Posterior cingulate gyrus (tissue), 11 donors: ENCODE results near the gene GBX2.

Experiments
- DNase-seq, 10 donors: peaks; one replicate each; pipeline versions ENCODE4 v3.0.0 to v3.0.0-alpha.2; 2020 to 2021; ENCODE audit warnings: mixed read lengths in 3 of 10
- intact Hi-C: fragments of 100-400 bp; cut with DNase I; formaldehyde crosslinking; loops from one replicate; pipeline ENCODE4 v1.15.1; 2023

GBX2 gene

DNA sequence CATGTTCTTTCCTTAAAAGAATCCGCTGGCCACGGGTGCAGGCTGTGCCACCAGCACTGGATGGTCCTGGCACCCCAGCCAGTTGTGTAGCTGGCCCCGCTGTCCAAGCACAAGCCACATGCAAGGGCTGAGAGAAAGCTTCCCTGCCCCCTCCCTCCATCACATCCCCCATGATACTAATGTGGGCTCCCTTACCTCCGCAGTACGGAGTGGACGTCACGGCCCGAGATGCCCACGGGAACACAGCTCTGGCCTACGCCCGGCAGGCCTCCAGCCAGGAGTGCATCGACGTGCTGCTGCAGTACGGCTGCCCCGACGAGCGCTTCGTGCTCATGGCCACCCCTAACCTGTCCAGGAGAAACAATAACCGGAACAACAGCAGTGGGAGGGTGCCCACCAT lies 44.5 kb downstream of the GBX2 start:
- intact Hi-C loops = no loop called here
- peak in 3 of 10 donors; percentile 66 to 73 (median 66) for DNase-seq

DNA sequence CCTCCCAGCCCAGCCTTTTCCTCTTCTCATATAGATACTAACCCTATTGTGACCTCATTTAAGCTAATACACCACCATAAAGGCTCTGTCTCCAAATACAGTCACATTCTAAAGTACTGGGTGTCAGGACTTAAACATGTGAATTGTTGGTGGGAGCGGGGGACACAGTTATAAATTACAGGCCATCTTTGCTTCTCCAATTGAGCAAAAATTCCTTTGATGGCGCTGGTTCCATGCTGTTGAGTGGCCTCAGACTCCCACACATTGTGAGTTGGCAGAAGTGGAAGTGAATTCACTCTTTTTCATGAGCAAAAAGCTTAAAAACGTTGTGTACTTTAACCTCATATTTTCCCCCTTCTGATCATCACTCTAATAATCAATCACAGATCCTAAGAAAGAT lies 46.0 kb downstream of the GBX2 start:
- intact Hi-C loops = no loop called here
- DNase-seq = peak in 2 of 10 donors; percentile 2 to 5

DNA sequence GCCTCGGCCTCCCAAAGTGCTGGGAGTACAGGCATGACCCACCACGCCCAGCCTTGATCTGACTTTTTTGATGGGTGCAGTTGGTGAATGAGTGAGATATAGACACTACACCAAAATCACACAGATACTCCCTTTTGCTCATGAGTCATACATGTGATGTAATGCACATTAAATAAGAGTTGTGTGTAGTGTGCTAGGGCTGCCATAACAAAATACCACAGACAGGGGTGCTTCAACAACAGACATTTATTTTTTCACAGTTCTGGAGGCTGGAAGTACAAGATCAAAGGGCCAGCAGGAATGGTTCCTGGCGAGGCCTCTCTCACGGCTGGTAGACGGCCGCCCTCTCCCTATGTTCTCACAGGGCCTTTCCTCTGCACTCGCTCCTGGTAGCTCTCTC lies 46.6 kb downstream of the GBX2 start:
- peak in 1 of 10 donors; percentile 10 for DNase-seq
- intact Hi-C loops = no loop called here

DNA sequence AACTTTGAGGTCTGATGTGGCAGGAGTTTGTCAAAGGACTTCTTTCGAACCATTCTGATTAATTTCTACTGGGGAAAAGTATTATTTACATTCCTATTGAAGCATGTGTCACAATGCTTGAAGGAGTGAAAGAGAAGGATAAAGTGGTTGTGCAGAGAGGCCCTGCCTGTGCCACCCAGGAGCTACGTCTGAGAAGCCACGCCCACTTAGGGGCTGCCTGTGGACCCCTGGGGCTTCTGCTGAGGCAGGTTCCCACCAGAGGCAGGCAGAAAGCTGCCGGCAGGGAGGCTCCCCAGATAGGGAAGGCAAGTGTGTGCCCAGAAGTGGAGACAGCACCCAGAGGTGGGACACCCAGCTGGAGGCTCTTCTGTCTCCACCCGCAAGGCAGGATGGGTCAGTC lies 47.4 kb downstream of the GBX2 start:
- peak in 2 of 10 donors; percentile 55 to 64 for DNase-seq
- intact Hi-C loops = no loop called here

DNA sequence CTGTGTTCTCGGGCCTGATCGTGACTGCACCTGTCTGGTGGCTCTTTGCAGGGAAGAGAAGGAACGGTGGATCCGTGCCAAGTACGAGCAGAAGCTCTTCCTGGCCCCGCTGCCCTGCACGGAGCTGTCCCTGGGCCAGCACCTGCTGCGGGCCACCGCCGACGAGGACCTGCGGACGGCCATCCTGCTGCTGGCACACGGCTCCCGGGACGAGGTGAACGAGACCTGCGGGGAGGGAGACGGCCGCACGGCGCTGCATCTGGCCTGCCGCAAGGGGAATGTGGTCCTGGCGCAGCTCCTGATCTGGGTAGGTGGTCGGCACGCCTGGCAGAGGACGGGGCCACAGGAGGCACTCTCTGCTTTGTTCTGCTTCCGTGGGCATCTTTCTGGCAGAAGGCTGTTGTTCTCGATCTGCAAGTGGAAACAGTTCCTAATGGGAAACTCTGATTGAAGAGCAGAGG lies 48.0 kb downstream of the GBX2 start:
- intact Hi-C loops = no loop called here
- DNase-seq = peak in 1 of 10 donors; percentile 78

DNA sequence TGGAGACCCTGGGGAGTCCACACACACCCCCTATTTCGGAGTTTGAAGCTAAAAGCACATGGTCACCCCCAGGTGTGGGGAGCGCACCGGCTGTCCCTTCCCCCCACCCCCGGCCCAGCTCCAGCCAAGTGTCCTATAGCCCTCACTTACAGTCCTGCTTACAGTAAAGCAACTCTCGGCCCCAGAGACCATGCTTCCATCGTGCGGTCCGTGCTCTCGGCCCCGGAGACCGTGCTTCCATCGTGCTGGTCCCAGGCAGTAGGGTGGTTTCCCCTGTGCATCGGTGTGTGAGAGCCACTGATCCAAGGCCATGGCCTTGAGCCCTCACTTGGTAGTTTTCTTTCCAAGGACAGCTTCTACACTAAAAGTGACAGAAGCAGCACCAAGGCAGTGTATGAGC lies 48.7 kb downstream of the GBX2 start:
- intact Hi-C loops = no loop called here
- peak in 2 of 10 donors; percentile 52 to 57 for DNase-seq

DNA sequence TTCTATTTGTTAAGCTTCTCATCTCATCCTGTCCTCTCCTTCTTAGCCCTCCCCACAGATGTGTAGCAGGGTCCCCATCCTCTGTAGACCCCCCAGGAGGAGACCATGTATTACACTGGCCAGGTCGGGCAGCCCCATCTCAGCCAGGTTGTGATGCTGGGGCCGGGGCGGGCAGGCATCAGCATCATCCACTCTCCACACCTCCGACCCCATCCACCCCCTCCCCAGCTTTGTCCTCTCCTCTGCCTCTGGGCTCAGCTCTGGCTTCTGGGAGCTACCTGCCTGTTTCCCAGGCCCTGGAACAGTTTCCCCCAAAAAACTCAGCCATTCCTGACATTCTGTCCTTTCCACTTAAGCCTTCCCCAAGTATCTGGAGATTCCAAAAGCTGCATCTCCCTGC lies 49.2 kb downstream of the GBX2 start:
- peak in 2 of 10 donors; percentile 0 to 25 for DNase-seq
- intact Hi-C loops = no loop called here

DNA sequence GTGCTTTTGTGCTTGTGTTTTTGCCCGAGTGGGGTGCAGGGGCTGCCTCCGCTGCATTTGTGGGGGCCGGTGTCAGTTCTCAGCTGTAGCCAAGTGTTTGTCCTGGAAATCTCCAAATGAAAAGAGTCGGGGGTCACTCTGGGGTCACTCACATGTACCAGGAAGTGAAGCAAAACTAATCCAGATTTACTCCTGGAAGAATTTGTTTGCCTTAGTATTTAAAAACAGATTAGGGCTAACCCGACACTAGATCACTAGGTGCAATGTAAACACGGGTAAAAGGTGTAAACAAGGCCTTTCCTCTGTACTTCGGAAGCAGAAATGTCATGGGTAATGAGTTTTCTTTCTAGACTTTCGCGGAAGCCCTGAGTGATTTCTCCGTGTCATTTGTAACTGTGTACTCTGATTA lies 50.3 kb downstream of the GBX2 start:
- intact Hi-C loops = no loop called here
- peak in 2 of 10 donors; percentile 10 to 63 for DNase-seq

DNA sequence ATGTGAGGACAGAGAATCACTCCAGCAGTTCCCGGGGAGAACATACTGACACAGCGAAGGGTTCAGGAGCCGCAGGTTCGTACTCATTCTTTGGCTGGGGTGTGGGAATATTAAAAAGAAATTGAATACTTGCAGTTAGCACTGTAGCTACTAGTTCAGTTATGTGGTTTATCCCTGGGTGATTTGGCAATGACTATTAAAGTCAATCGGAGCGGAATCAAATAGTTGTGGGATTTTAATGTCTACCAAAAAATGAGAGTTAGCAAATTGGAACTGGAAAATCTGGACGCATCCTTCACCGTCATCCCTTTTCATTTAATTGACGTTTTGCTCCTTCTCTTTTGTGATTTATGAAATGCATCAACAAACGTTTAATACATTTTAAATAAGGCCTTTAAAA lies 50.8 kb downstream of the GBX2 start:
- DNase-seq = no peak
- intact Hi-C loops = no loop called here
